Activated CD8-positive, alpha-beta T cell treated with anti-CD3 and anti-CD28 coated beads for 36 hours (primary cell): ENCODE results near the gene PDCD11. TPM values are rescaled to one million over a fixed set of nuclear protein-coding genes. Genes with fewer than 3 reads are reported as not detected.

Experiments
- ATAC-seq: fragments of 200-7000 bp; cut with Tn5 transposase; one replicate; pipeline ENCODE4 v1.10.0; 2021; ENCODE audit warnings: mild to moderate bottlenecking, moderate library complexity
- CTCF ChIA-PET: fragments of 350-600 bp; sonication (Branson Sonifier 250); formaldehyde crosslinking; loops from one replicate; lab custom pipeline; 2021; ENCODE audit warnings: antibody characterized with exemption; lab: Charles Lee
- POLR2A ChIA-PET: fragments of 350-600 bp; sonication (Branson Sonifier 250); formaldehyde crosslinking; loops from one replicate; lab custom pipeline; 2021; ENCODE audit warnings: antibody characterized with exemption; lab: Charles Lee
- DNase-seq: peaks from one replicate; pipeline ENCODE4 v3.0.0-alpha.2; 2020
- H3K27ac Mint-ChIP-seq: one replicate; pipeline ENCODE4 v1.8.0; 2021; ENCODE audit warnings: mild to moderate bottlenecking, mixed read lengths
- H3K27me3 Mint-ChIP-seq: one replicate; pipeline ENCODE4 v1.8.0; 2021; ENCODE audit warnings: mixed read lengths
- H3K36me3 Mint-ChIP-seq: one replicate; pipeline ENCODE4 v1.8.0; 2021; ENCODE audit warnings: low read depth, mixed read lengths
- H3K4me1 Mint-ChIP-seq: one replicate; pipeline ENCODE4 v1.8.0; 2021; ENCODE audit warnings: low read depth, mixed read lengths
- H3K4me3 Mint-ChIP-seq: one replicate; pipeline ENCODE4 v1.8.0; 2021; ENCODE audit warnings: mild to moderate bottlenecking, moderate library complexity, mixed read lengths
- H3K9me3 Mint-ChIP-seq: one replicate; pipeline ENCODE4 v1.8.0; 2021; ENCODE audit warnings: mixed read lengths
- intact Hi-C: fragments of 100-400 bp; cut with micrococcal nuclease; formaldehyde crosslinking; loops from one replicate; pipeline ENCODE4 v1.10.0; 2022
- total RNA-seq, 2 experiments: library from RNA; stranded (reverse); gene quantifications; one replicate each; pipeline ENCODE4 v1.2.3, GENCODE V29; 2021
- TF ChIP-seq, protein P1 (sequence below): fragments of 200-600 bp; IDR thresholded peaks from one replicate; pipeline ENCODE4 v1.8.0; 2022; ENCODE audit warnings: antibody characterized with exemption, mild to moderate bottlenecking

PDCD11 gene
- total RNA-seq, 2 experiments from 2014 or later, result 63.7 to 68.8 TPM

DNA sequence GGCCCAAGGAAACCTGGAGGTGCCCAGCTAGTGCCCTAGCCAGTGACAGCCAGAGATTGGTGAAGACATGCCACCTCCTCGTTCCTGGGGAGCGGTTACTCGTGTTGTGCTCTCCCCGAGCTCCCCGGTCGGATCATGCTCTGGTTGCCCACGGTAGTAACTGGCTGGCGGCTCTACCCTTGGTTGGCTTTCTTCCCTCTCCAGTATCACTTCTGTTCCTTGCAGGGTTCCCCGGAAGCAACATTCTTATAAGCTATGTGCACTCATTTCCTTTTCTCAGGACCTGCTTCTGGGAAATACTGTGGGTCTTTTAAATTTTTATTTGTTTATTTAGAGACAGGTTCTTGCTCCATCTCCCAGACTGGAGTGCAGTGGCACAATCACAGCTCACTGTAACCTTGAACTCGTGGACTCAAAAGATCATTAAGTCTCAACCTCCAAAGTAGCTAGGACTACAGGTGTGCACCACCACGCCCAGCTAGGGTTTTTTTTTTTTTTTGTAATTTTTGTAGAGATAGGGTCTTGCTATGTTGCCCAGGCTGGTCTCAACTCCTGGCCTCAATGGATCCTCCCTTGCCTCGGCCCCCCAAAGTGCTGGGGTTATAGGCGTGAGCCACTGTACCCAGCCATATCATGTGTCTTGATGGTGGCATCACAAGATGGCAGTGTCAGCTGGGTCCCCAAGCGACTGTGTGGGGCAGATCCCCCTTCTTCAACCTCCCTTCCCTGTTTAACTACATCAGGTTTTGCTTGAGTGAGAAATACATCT is 69.2 kb downstream of the PDCD11 start:
- TF ChIP-seq, protein P1, sequence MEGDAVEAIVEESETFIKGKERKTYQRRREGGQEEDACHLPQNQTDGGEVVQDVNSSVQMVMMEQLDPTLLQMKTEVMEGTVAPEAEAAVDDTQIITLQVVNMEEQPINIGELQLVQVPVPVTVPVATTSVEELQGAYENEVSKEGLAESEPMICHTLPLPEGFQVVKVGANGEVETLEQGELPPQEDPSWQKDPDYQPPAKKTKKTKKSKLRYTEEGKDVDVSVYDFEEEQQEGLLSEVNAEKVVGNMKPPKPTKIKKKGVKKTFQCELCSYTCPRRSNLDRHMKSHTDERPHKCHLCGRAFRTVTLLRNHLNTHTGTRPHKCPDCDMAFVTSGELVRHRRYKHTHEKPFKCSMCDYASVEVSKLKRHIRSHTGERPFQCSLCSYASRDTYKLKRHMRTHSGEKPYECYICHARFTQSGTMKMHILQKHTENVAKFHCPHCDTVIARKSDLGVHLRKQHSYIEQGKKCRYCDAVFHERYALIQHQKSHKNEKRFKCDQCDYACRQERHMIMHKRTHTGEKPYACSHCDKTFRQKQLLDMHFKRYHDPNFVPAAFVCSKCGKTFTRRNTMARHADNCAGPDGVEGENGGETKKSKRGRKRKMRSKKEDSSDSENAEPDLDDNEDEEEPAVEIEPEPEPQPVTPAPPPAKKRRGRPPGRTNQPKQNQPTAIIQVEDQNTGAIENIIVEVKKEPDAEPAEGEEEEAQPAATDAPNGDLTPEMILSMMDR, result no peak
- H3K27me3 Mint-ChIP-seq, result no peaks in the 10 kb centered on the region
- ChIA-PET CTCF (interaction anchor here (0.8 to 2.1 kb wide), 6 partner anchors 9 to 49 kb away, joined by 3 to 7 read pairs (median 5); partner anchors contain the start of gene CALHM2), POLR2A (interaction anchor here (0.8 to 0.9 kb wide), 3 partner anchors 13 to 27 kb away, joined by 3 to 5 read pairs (median 3); partner anchors contain the start of gene CALHM2)
- H3K4me1 Mint-ChIP-seq, result peaks cover 6% of the 10 kb centered on the region
- no peak overlapping the region for H3K4me3 Mint-ChIP-seq
- H3K36me3 Mint-ChIP-seq, result no peaks in the 10 kb centered on the region
- no peaks in the 10 kb centered on the region for H3K9me3 Mint-ChIP-seq
- no peak overlapping the region for H3K27ac Mint-ChIP-seq
- intact Hi-C loops, result no loop called here
- no peak for DNase-seq
- ATAC-seq, result no peak

DNA sequence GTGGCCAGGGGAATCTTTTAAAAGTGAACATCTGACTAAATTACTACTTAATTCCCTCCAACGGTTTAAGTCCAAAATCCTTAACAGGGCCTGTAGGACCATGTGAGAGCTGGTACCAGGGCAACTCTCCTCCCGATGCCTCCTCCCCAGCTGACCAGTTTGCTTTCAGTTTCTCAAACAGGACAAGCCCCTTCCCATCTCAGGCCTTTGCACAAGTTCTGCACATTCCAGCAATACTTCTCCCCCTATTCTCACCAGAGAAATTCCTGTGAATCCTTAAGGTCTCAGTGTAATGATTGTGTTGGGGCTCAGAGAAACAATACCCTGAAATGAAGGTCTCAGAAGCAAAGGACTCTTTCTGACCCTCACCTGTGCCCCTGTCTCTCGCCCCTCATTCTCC is 70.3 kb downstream of the PDCD11 start:
- no peaks in the 10 kb centered on the region for H3K9me3 Mint-ChIP-seq
- ATAC-seq (no peak), DNase-seq (no peak)
- CTCF ChIA-PET, result interaction anchor here (0.8 to 1.0 kb wide), 2 partner anchors 10 to 16 kb away, joined by 3 read pairs; no protein-coding TSS in a partner anchor
- POLR2A ChIA-PET, result interaction anchor here (0.9 kb wide), 1 partner anchor 20 kb away, joined by 3 read pairs; no protein-coding TSS in a partner anchor
- H3K36me3 Mint-ChIP-seq, result no peaks in the 10 kb centered on the region
- H3K27ac Mint-ChIP-seq, result no peak overlapping the region
- intact Hi-C loops, result no loop called here
- H3K4me3 Mint-ChIP-seq, result no peak overlapping the region
- no peaks in the 10 kb centered on the region for H3K27me3 Mint-ChIP-seq
- TF ChIP-seq, protein P1, result no peak
- H3K4me1 Mint-ChIP-seq, result peaks cover 13% of the 10 kb centered on the region

DNA sequence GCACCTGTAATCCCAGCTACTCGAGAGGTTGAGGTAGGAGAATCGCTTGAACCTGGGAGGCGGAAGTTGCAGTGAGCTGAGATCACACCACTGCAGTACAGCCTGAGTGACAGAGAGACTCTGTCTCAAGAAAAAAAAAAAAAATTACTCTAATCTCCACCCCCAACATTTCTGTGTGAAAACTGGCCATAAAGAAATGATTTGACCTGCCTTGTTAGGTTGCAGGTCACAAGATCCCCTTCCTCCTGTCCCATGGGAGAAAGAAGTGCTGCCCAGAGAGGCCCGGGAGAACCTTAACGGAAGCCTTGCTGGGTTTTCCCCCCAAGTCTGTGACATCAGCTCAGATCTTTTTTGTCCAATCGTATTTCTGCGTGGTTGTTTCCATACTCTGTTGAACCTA is 71.0 kb downstream of the PDCD11 start:
- CTCF ChIA-PET, result interaction anchor here (1.0 kb wide), 1 partner anchor 16 kb away, joined by 3 read pairs; no protein-coding TSS in a partner anchor
- POLR2A ChIA-PET, result no interaction called here

DNA sequence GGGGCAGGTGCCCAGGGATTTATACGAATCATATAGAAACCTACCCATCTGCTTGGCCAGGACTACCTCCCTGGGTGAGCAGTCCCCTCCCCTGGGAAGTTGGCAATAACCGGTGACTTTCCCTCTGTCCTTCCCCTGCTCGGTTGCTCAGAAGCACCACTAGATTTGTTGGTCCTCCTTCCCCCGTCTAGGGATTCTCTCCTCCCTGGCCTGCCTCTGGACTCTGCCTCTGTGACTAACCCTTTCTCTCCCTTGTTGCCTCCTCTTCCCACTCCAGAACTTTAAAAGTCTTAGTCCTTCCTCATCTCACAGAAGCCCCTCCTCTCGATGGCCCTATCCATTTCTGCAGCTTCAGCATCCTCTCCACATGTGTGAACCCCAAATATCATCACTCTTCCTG is 72.8 kb downstream of the PDCD11 start:
- Mint-ChIP-seq H3K9me3 (no peaks in the 10 kb centered on the region), H3K36me3 (no peaks in the 10 kb centered on the region), H3K27ac (no peak overlapping the region), H3K4me3 (no peak overlapping the region), H3K4me1 (peaks cover 19% of the 10 kb centered on the region), H3K27me3 (no peaks in the 10 kb centered on the region)
- ChIA-PET CTCF (interaction anchor here (0.9 to 1.2 kb wide), 3 partner anchors 10 to 95 kb away, joined by 3 to 4 read pairs (median 3); partner anchors contain the start of gene CALHM1), POLR2A (interaction anchor here (1.5 kb wide), 1 partner anchor 17 kb away, joined by 6 read pairs; the partner anchor contains the start of gene CALHM2)
- TF ChIP-seq, protein P1, result no peak
- ATAC-seq, result no peak
- intact Hi-C loops, result no loop called here
- no peak for DNase-seq

More for the DNA sequence above, 71.0 kb downstream of the PDCD11 start:
- H3K27ac Mint-ChIP-seq, result peak overlapping the region; percentile 27
- no peaks in the 10 kb centered on the region for H3K36me3 Mint-ChIP-seq
- ATAC-seq (no peak), DNase-seq (no peak)
- H3K9me3 Mint-ChIP-seq, result no peaks in the 10 kb centered on the region
- TF ChIP-seq, protein P1, result no peak
- no peak overlapping the region for H3K4me3 Mint-ChIP-seq
- peaks cover 19% of the 10 kb centered on the region for H3K4me1 Mint-ChIP-seq
- no peaks in the 10 kb centered on the region for H3K27me3 Mint-ChIP-seq
- intact Hi-C loops, result no loop called here
